Neural cell (in vitro differentiated cells): ENCODE measurements around the gene TECPR2. TPM values are rescaled to one million over a fixed set of nuclear protein-coding genes. Genes with fewer than 3 reads are reported as not detected.

ENCODE experiments used
- H2AFZ ChIP-seq: fragments of 200-600, 300-800 bp; sonication (generic), shearing (Covaris generic); 2 replicates; pipeline ENCODE4 v1.6.0; 2014; ENCODE audit warnings: low read depth, mild to moderate bottlenecking, antibody characterized with exemption, low read length, moderate library complexity
- H3F3A ChIP-seq: fragments of 200-600 bp; shearing (Covaris generic); 2 replicates; pipeline ENCODE4 v1.6.1; 2016; ENCODE audit warnings: mild to moderate bottlenecking, moderate library complexity, mixed read lengths, antibody characterized with exemption, low read length; ENCODE audit not compliant: insufficient read depth, poor library complexity, severe bottlenecking
- H3K27ac ChIP-seq: fragments of 200-600, 300-800 bp; sonication (generic), shearing (Covaris generic); 2 replicates; pipeline ENCODE4 v1.5.1; 2014; ENCODE audit warnings: mild to moderate bottlenecking, low read length, moderate library complexity
- H3K27me3 ChIP-seq: fragments of 300-800, 200-600 bp; sonication (generic), shearing (Covaris generic); 2 replicates; pipeline ENCODE4 v1.6.0; 2014; ENCODE audit warnings: mild to moderate bottlenecking, low read depth, low read length, moderate library complexity; ENCODE audit not compliant: insufficient read depth
- H3K36me3 ChIP-seq: fragments of 300-800, 200-600 bp; sonication (generic), shearing (Covaris generic); 2 replicates; pipeline ENCODE4 v1.5.1; 2014; ENCODE audit warnings: mild to moderate bottlenecking, antibody characterized with exemption, low read length, moderate library complexity; ENCODE audit not compliant: insufficient read depth
- H3K4me2 ChIP-seq: fragments of 300-800, 200-600 bp; sonication (generic), shearing (Covaris generic); 2 replicates; pipeline ENCODE4 v1.6.0; 2014; ENCODE audit warnings: mild to moderate bottlenecking, low read length
- H3K4me3 ChIP-seq: fragments of 300-800, 200-600 bp; sonication (generic), shearing (Covaris generic); 2 replicates; pipeline ENCODE4 v1.5.1; 2014; ENCODE audit warnings: mild to moderate bottlenecking, low read length, moderate library complexity
- H3K79me2 ChIP-seq: fragments of 200-600 bp; shearing (Covaris generic); replicated peaks from 2 replicates; pipeline ENCODE4 v1.6.0; 2014; ENCODE audit warnings: mild to moderate bottlenecking, low read length, moderate library complexity; ENCODE audit not compliant: insufficient read depth
- H3K9ac ChIP-seq: fragments of 300-800, 200-600 bp; sonication (generic), shearing (Covaris generic); 2 replicates; pipeline ENCODE4 v1.6.1; 2016; ENCODE audit warnings: mild to moderate bottlenecking, low read length, mixed read lengths
- H3K9me2 ChIP-seq: fragments of 200-600 bp; shearing (Covaris generic); 2 replicates; pipeline ENCODE4 v1.6.1; 2016; ENCODE audit warnings: mild to moderate bottlenecking, low read length, mixed read lengths; ENCODE audit not compliant: insufficient read depth
- H3K9me3 ChIP-seq: fragments of 200-600, 300-800 bp; sonication (generic), shearing (Covaris generic); 2 replicates; pipeline ENCODE4 v1.6.1; 2016; ENCODE audit warnings: mild to moderate bottlenecking, mixed run types, low read length, moderate library complexity, mixed read lengths
- H4K20me1 ChIP-seq: fragments of 200-600 bp; shearing (Covaris generic); 2 replicates; pipeline ENCODE4 v1.6.1; 2016; ENCODE audit warnings: mild to moderate bottlenecking, mixed run types; ENCODE audit not compliant: insufficient read depth
- EP300 ChIP-seq: fragments of 450-650 bp; conservative IDR thresholded peaks from 2 replicates; pipeline ENCODE4 v1.6.1; 2014; ENCODE audit warnings: antibody characterized with exemption, mild to moderate bottlenecking, moderate library complexity; ENCODE audit not compliant: poor library complexity, severe bottlenecking
- EZH2 ChIP-seq: fragments of 200-600, 300-800 bp; shearing (Covaris generic), sonication (generic); IDR thresholded peaks from 2 replicates; pipeline ENCODE4 v1.6.1; 2014; ENCODE audit warnings: antibody characterized with exemption, low read length, borderline replicate concordance, mild to moderate bottlenecking; ENCODE audit not compliant: insufficient read depth, poor library complexity, severe bottlenecking
- MXI1 ChIP-seq: fragments of 450-650 bp; conservative IDR thresholded peaks from 2 replicates; pipeline ENCODE4 v1.6.1; 2014; ENCODE audit warnings: antibody characterized with exemption, mild to moderate bottlenecking; ENCODE audit not compliant: poor library complexity, severe bottlenecking
- POLR2AphosphoS5 ChIP-seq: IDR thresholded peaks from 2 replicates; pipeline ENCODE4 v1.6.1; 2012
- RAD21 ChIP-seq: fragments of 450-650 bp; conservative IDR thresholded peaks from 2 replicates; pipeline ENCODE4 v1.6.1; 2014; ENCODE audit warnings: antibody characterized with exemption, mild to moderate bottlenecking, moderate library complexity
- REST ChIP-seq: IDR thresholded peaks from 2 replicates; pipeline ENCODE4 v1.6.1; 2012; ENCODE audit warnings: borderline replicate concordance
- SMC3 ChIP-seq: fragments of 450-650 bp; conservative IDR thresholded peaks from 2 replicates; pipeline ENCODE4 v1.6.1; 2014; ENCODE audit warnings: antibody characterized with exemption, mild to moderate bottlenecking, moderate library complexity; ENCODE audit not compliant: poor library complexity
- TAF1 ChIP-seq: IDR thresholded peaks from 2 replicates; pipeline ENCODE4 v1.6.1; 2012; ENCODE audit warnings: low read depth
- polyA plus RNA-seq: library from polyadenylated mRNA; depleted of rRNA; stranded (reverse); fragments of >200 nt; gene quantifications from 2 replicates; pipeline ENCODE4 v1.2.3, GENCODE V29; 2014
- TF ChIP-seq, protein P1 (sequence below): fragments of 450-650 bp; IDR thresholded peaks from 2 replicates; pipeline ENCODE4 v1.5.1; 2014; ENCODE audit warnings: antibody characterized with exemption, mild to moderate bottlenecking, moderate library complexity; ENCODE audit not compliant: poor library complexity, severe bottlenecking

The TECPR2 gene
- polyA plus RNA-seq, 1 donor from 2014 or later: 7.0 TPM

DNA sequence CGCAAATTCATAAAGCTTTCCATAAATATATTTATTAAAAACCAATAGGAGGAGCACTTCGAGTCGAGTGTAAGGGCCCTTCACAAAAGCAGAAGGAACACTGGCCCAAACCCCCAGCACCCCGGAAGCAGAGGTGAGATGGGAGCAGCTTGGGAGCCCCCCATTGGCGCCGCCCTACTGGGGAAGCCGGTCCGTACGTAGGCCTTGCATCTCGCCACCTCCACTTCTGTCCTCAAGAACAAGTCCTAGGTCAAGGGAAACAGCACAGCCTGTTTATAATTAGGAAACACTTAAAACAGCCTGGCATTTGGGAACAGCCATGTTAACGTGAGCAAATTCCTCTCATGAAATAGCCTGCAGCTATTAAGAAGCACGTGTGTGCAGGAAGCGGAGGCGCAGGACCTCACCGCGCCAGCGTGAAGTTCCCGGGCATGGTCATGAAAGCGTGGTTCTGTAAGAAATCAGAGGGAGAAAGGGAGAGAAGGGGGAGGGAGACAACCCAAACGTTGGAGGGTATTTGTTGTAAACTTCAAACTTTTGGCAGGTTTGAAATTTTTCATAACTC lies 139.1 kb downstream of the TECPR2 start:
- no peaks in the 10 kb centered on the region for H3K9me3 ChIP-seq
- H3K4me2 ChIP-seq: no peak overlapping the region
- no peak overlapping the region for H3K9ac ChIP-seq
- H3K4me3 ChIP-seq: no peak overlapping the region
- no peaks in the 10 kb centered on the region for H3K27me3 ChIP-seq
- TF ChIP-seq, protein P1, sequence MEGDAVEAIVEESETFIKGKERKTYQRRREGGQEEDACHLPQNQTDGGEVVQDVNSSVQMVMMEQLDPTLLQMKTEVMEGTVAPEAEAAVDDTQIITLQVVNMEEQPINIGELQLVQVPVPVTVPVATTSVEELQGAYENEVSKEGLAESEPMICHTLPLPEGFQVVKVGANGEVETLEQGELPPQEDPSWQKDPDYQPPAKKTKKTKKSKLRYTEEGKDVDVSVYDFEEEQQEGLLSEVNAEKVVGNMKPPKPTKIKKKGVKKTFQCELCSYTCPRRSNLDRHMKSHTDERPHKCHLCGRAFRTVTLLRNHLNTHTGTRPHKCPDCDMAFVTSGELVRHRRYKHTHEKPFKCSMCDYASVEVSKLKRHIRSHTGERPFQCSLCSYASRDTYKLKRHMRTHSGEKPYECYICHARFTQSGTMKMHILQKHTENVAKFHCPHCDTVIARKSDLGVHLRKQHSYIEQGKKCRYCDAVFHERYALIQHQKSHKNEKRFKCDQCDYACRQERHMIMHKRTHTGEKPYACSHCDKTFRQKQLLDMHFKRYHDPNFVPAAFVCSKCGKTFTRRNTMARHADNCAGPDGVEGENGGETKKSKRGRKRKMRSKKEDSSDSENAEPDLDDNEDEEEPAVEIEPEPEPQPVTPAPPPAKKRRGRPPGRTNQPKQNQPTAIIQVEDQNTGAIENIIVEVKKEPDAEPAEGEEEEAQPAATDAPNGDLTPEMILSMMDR: no peak
- TF ChIP-seq EP300 (no peak), POLR2AphosphoS5 (no peak), EZH2 (no peak), TAF1 (no peak), SMC3 (no peak), REST (no peak), MXI1 (no peak), RAD21 (no peak)
- H3K79me2 ChIP-seq: no peaks in the 10 kb centered on the region
- no peaks in the 10 kb centered on the region for H3K9me2 ChIP-seq
- no peaks in the 10 kb centered on the region for H4K20me1 ChIP-seq
- H2AFZ ChIP-seq: no peak overlapping the region
- H3K36me3 ChIP-seq: no peaks in the 10 kb centered on the region
- H3F3A ChIP-seq: no peaks in the 10 kb centered on the region
- H3K27ac ChIP-seq: no peak overlapping the region

GRCh38 chr14:102502571-102502970 lies 139.8 kb downstream of the TECPR2 start:
- Histone ChIP-seq H3K27me3 (no peaks in the 10 kb centered on the region), H2AFZ (no peak overlapping the region), H3K4me3 (no peak overlapping the region), H3K9me2 (no peaks in the 10 kb centered on the region), H3K9ac (no peak overlapping the region), H3K36me3 (no peaks in the 10 kb centered on the region), H4K20me1 (no peaks in the 10 kb centered on the region), H3K4me2 (no peak overlapping the region), H3F3A (no peaks in the 10 kb centered on the region), H3K27ac (no peak overlapping the region), H3K79me2 (no peaks in the 10 kb centered on the region), H3K9me3 (no peaks in the 10 kb centered on the region)
- TF ChIP-seq RAD21: no peak
- TF ChIP-seq REST: no peak
- TF ChIP-seq, protein P1: no peak
- TF ChIP-seq EZH2: no peak
- no peak for TF ChIP-seq MXI1
- no peak for TF ChIP-seq EP300
